Breast epithelium (tissue), 4 donors: ENCODE data around the gene GHITM. TPM values are rescaled to one million over a fixed set of nuclear protein-coding genes. Genes with fewer than 3 reads are reported as not detected.
A peak's percentile ranks its signal among the peaks of the same experiment; 100 is the strongest.
"Not testable (repeated sequence)": the region's sequence is repeated elsewhere in the genome, so short reads cannot be mapped to it uniquely, and the experiment has no call there.

Experiments used
- DNase-seq, 2 donors: peaks; one replicate each; pipeline ENCODE4 v3.0.0-alpha.2; 2019; ENCODE audit warnings: low spot score in 2 of 2
- H3K27ac ChIP-seq, 2 donors: fragments of 200-600 bp; sonication (generic) in 1 of 2; one replicate each; pipeline ENCODE4 v1.5.1; 2016 to 2019; ENCODE audit warnings: mild to moderate bottlenecking in 1 of 2
- H3K27me3 ChIP-seq, 2 donors: fragments of 200-600 bp; sonication (generic) in 1 of 2; one replicate each; pipeline versions ENCODE4 v1.5.1 to v1.6.0; 2017 to 2019; ENCODE audit warnings: control low read depth in 1 of 2, mild to moderate bottlenecking in 1 of 2
- H3K36me3 ChIP-seq: fragments of 200-600 bp; one replicate; pipeline ENCODE4 v1.5.1; 2019
- H3K4me1 ChIP-seq, 2 donors: fragments of 200-600 bp; sonication (generic); one replicate each; pipeline ENCODE4 v1.5.1; 2016 to 2019; ENCODE audit warnings: control low read depth in 1 of 2
- H3K4me3 ChIP-seq, 3 donors: fragments of 200-600 bp; sonication (generic); 1 replicate in 2 of 3; 2 replicates in 1 of 3; pipeline ENCODE4 v1.5.1; 2016 to 2019; ENCODE audit warnings: mild to moderate bottlenecking in 3 of 3, moderate library complexity in 2 of 3
- H3K9me3 ChIP-seq, 2 donors: fragments of 200-600 bp; sonication (generic) in 1 of 2; one replicate each; pipeline ENCODE4 v1.5.1; 2016 to 2019; ENCODE audit warnings: control low read depth in 1 of 2
- POLR2A ChIP-seq: fragments of 450-650 bp; IDR thresholded peaks from one replicate; pipeline ENCODE4 v1.6.1; 2016; ENCODE audit warnings: antibody characterized with exemption, mild to moderate bottlenecking, moderate library complexity
- POLR2AphosphoS5 ChIP-seq, 3 donors: sonication (generic); formaldehyde crosslinking; IDR thresholded peaks; one replicate each; pipeline ENCODE4 v1.6.1; 2017; ENCODE audit warnings: antibody characterized with exemption in 3 of 3
- intact Hi-C: fragments of 100-400 bp; cut with DNase I; formaldehyde crosslinking; loops from one replicate; pipeline ENCODE4 v1.15.1; 2023; ENCODE audit warnings: low total_unique reads
- total RNA-seq, 3 donors: library from RNA; depleted of rRNA; stranded (reverse); fragments of >200 nt; gene quantifications; one replicate each; pipeline ENCODE4 v1.1.0, GENCODE V29; 2016
- TF ChIP-seq, protein P1 (sequence below), 3 donors: fragments of 450-650 bp; IDR thresholded peaks; one replicate each; pipeline ENCODE4 v1.5.1; 2016 to 2017; ENCODE audit warnings: antibody characterized with exemption in 3 of 3, mild to moderate bottlenecking in 3 of 3, moderate library complexity in 3 of 3

GHITM gene
- total RNA-seq, 3 donors from 2014 or later, result 118 to 161 (median 133) TPM

DNA sequence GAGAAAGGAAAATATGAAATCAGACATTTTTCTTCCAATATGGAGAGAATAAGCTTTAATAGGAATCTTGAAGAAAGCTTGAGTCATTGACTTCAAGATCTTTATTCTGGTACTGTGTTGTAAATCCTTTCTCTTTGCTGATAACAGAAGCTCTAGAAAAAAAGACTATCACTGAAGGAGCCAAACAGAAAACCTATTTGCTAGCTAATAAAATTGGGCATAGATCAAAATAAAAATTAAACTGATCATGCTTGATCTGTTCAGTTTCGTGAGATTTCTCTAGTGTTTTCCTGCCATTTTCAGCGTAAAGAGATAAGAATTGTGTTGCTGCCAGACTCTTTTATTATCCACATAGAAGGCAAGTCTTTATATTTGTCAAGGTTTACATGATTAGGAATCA, 1.5 kb upstream of the GHITM start:
- intact Hi-C loops, result no loop called here
- Histone ChIP-seq H3K36me3 (no peaks in the 10 kb centered on the region), H3K9me3 (no peaks in the 10 kb centered on the region), H3K27me3 (no peaks in the 10 kb centered on the region), H3K4me3 (no peak overlapping the region), H3K4me1 (peaks cover 6 to 15% of the 10 kb centered on the region in 2 donors), H3K27ac (no peak overlapping the region)
- TF ChIP-seq POLR2A (no peak), POLR2AphosphoS5 (IDR thresholded peaks at IDR 0.05) (no peak)
- TF ChIP-seq, protein P1, sequence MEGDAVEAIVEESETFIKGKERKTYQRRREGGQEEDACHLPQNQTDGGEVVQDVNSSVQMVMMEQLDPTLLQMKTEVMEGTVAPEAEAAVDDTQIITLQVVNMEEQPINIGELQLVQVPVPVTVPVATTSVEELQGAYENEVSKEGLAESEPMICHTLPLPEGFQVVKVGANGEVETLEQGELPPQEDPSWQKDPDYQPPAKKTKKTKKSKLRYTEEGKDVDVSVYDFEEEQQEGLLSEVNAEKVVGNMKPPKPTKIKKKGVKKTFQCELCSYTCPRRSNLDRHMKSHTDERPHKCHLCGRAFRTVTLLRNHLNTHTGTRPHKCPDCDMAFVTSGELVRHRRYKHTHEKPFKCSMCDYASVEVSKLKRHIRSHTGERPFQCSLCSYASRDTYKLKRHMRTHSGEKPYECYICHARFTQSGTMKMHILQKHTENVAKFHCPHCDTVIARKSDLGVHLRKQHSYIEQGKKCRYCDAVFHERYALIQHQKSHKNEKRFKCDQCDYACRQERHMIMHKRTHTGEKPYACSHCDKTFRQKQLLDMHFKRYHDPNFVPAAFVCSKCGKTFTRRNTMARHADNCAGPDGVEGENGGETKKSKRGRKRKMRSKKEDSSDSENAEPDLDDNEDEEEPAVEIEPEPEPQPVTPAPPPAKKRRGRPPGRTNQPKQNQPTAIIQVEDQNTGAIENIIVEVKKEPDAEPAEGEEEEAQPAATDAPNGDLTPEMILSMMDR (IDR thresholded peaks at IDR 0.05), result no peak
- no peak for DNase-seq

DNA sequence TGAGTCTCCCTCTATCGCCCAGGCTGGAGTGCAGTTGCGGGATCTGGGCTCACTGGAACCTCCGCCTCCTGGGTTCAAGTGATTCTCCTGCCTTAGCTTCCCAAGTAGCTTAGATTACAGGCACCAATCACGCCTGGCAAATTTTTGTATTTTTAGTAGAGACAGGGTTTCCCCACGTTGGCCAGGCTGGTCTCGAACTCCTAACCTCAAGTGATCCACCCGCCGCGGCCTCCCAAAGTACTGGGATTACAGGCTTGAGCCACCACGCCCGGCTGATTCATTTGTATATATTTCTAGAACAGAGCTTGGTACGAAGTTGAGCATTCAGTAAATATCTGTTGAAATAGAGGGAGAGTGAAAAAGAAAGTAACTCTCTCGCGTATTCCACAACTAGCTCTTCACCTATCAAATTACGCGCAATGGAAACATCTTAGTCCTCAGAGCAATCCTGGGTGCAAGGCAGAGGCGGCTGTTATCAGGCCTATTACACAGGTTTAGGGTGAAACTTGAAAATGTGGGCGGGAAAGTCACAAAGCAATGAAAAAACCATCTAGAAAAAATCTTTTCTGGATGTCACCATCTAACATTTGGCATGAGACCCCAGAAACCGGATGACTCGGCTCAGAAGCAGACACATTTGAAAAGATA, 707 bp upstream of the GHITM start:
- Histone ChIP-seq H3K4me1 (peaks cover 6 to 15% of the 10 kb centered on the region in 2 donors), H3K27ac (peak overlapping the region; percentile 99), H3K9me3 (no peaks in the 10 kb centered on the region), H3K36me3 (no peaks in the 10 kb centered on the region), H3K4me3 (peak overlapping the region; percentile 98), H3K27me3 (no peaks in the 10 kb centered on the region)
- DNase-seq, result no peak
- TF ChIP-seq POLR2AphosphoS5 (IDR thresholded peaks at IDR 0.05), result no peak
- no peak for TF ChIP-seq POLR2A
- TF ChIP-seq, protein P1 (IDR thresholded peaks at IDR 0.05), result no peak
- intact Hi-C loops, result no loop called here

DNA sequence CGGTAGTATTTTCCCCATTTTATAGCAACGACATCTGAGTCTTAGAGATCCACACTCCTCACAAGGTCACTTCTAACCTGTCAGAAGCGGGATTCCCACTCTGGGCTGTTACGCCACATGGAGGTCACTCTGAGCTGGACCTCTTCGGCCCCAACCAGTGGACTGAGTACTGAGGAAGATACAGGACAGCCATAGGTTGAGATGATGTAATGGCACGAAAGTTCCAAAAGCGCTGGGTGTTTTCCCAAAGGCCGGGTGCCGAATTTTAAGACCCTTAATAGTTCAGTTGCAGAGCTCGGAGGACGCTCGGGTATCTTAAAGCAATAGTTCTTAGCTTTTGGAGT, 699 bp downstream of the GHITM start:
- peak overlapping the region; percentile 98 for H3K4me3 ChIP-seq
- no peaks in the 10 kb centered on the region for H3K27me3 ChIP-seq
- no peaks in the 10 kb centered on the region for H3K9me3 ChIP-seq
- peak in 1 of 2 donors; percentile 23 for DNase-seq
- H3K4me1 ChIP-seq, result peaks cover 6 to 15% of the 10 kb centered on the region in 2 donors
- no peaks in the 10 kb centered on the region for H3K36me3 ChIP-seq
- intact Hi-C loops, result no loop called here
- peak overlapping the region; percentile 99 for H3K27ac ChIP-seq
- no peak for TF ChIP-seq POLR2AphosphoS5 (IDR thresholded peaks at IDR 0.05)
- TF ChIP-seq, protein P1 (IDR thresholded peaks at IDR 0.05), result no peak
- TF ChIP-seq POLR2A, result no peak

DNA sequence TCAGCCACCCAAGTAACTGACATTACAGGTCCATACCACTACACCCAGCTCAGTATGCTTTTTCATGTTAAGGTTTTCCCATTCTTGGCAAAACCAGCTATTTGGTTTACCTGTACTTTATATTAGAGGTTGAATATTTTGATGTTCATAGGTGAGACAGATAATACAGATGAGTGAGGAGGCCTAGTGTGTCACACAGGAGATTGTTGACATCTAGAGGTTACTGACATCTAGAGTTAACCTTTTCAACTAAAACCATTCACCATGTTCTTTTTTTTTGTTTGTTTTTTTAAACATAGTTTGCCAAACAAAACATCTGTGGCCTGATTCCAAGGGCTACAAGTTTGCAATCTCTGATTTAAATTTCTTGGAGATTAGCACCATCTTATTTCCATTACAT, 8.0 kb downstream of the GHITM start:
- H3K4me1 ChIP-seq, result no peaks in the 10 kb centered on the region
- H3K4me3 ChIP-seq, result no peak overlapping the region
- H3K27me3 ChIP-seq, result no peaks in the 10 kb centered on the region
- no peak for DNase-seq
- no peak overlapping the region for H3K27ac ChIP-seq
- H3K36me3 ChIP-seq, result peaks cover 24% of the 10 kb centered on the region
- intact Hi-C loops, result no loop called here
- H3K9me3 ChIP-seq, result no peaks in the 10 kb centered on the region
- TF ChIP-seq, protein P1 (IDR thresholded peaks at IDR 0.05), result no peak
- no peak for TF ChIP-seq POLR2A
- no peak for TF ChIP-seq POLR2AphosphoS5 (IDR thresholded peaks at IDR 0.05)

DNA sequence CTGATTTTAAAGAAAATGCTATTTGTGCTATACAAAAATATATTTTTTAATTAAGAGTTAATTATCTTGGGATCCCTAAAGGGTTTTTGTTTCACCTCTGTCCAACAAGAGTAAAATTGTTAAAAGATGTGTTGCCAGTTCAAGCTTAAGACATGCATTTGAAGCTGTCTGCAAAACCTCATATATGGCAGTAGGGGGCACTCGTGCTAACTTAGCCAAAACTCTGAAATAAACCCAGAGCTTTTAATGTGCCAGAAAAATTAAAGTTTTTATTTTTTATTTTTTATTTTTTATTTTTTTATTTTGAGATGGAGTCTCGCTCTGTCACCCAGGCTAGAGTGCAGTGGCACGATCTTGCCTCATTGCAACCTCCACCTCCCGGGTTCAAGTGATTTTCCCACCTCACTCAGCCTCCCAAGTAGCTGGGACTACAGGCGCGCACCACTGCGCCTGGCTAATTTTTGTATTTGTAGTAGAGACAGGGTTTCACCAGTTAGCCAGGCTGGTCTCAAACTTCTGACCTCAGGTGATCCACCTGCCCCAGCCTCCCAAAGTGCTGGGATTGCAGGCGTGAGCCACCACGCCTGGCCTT, 8.8 kb downstream of the GHITM start:
- H3K36me3 ChIP-seq, result peaks cover 24% of the 10 kb centered on the region
- H3K27me3 ChIP-seq, H3K4me1 ChIP-seq, intact Hi-C loops, H3K4me3 ChIP-seq, H3K27ac ChIP-seq, H3K9me3 ChIP-seq, DNase-seq: not testable (repeated sequence)
- TF ChIP-seq, protein P1 (IDR thresholded peaks at IDR 0.05), result peak in 2 of 3 donors; percentile 34 to 54
